Measurements from ENCODE around the gene ALDH5A1. TPM values are rescaled to one million over a fixed set of nuclear protein-coding genes. Genes with fewer than 3 reads are reported as not detected.

Gene ALDH5A1
- total RNA-seq, 2 donors from 2014 or later: 4.4 to 8.2 TPM

GRCh38 chr6:24545183-24545582, 50.4 kb downstream of the ALDH5A1 start:
- H3K27ac ChIP-seq: no peak overlapping the region
- TF ChIP-seq POLR2A (IDR thresholded peaks at IDR 0.05): no peak
- TF ChIP-seq, protein P1, sequence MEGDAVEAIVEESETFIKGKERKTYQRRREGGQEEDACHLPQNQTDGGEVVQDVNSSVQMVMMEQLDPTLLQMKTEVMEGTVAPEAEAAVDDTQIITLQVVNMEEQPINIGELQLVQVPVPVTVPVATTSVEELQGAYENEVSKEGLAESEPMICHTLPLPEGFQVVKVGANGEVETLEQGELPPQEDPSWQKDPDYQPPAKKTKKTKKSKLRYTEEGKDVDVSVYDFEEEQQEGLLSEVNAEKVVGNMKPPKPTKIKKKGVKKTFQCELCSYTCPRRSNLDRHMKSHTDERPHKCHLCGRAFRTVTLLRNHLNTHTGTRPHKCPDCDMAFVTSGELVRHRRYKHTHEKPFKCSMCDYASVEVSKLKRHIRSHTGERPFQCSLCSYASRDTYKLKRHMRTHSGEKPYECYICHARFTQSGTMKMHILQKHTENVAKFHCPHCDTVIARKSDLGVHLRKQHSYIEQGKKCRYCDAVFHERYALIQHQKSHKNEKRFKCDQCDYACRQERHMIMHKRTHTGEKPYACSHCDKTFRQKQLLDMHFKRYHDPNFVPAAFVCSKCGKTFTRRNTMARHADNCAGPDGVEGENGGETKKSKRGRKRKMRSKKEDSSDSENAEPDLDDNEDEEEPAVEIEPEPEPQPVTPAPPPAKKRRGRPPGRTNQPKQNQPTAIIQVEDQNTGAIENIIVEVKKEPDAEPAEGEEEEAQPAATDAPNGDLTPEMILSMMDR (IDR thresholded peaks at IDR 0.05): no peak
- DNase-seq: no peak
- no peaks in the 10 kb centered on the region for H3K36me3 ChIP-seq (replicated peaks in 1 of 2; ENCODE audit: insufficient read depth in 1 of 2, low read depth in 2 of 2)
- no peaks in the 10 kb centered on the region for H3K27me3 ChIP-seq
- intact Hi-C loops (cut with DNase I): no loop called here
- no peak overlapping the region for H3K4me3 ChIP-seq
- no peak for ATAC-seq
- WGBS, 2 donors: 90 to 96% methylated on average over 3 of the region's 3 CpGs
- H3K9me3 ChIP-seq: no peaks in the 10 kb centered on the region
- H3K4me1 ChIP-seq: no peaks in the 10 kb centered on the region

DNA sequence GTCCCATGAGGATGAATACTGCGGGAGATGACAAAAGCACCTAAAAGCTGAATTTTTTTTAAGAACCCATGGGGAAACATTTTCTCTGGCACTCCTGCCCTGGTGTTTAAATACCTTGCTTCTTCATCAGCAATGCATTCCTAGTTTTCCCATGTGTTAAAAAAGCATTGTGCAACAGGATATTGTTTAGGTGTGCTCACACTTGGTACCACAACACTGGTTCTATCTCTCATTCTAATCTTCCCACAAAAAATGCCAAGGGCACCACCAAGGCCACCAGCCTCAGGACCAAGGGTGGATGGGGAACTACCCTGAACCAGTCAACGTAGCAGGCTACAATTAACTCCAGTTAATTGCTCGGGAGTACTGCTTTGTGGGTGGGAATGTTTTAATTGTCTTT, 50.9 kb downstream of the ALDH5A1 start:
- ATAC-seq (no peak), DNase-seq (no peak)
- Histone ChIP-seq H3K4me1 (no peaks in the 10 kb centered on the region), H3K27me3 (no peaks in the 10 kb centered on the region), H3K9me3 (no peaks in the 10 kb centered on the region), H3K27ac (no peak overlapping the region), H3K4me3 (no peak overlapping the region), H3K36me3 (replicated peaks in 1 of 2; ENCODE audit: insufficient read depth in 1 of 2, low read depth in 2 of 2) (no peaks in the 10 kb centered on the region)
- WGBS, 2 donors: 65 to 76% methylated on average over 3 of the region's 3 CpGs
- TF ChIP-seq POLR2A (IDR thresholded peaks at IDR 0.05): no peak
- TF ChIP-seq, protein P1 (IDR thresholded peaks at IDR 0.05): no peak
- intact Hi-C loops (cut with DNase I): no loop called here

- ATAC-seq: no peak
- no peak for TF ChIP-seq POLR2A (IDR thresholded peaks at IDR 0.05)
- TF ChIP-seq, protein P1 (IDR thresholded peaks at IDR 0.05): no peak
- no peaks in the 10 kb centered on the region for H3K36me3 ChIP-seq (replicated peaks in 1 of 2; ENCODE audit: insufficient read depth in 1 of 2, low read depth in 2 of 2)
- no peak overlapping the region for H3K4me3 ChIP-seq
- no peak for DNase-seq
- WGBS, 2 donors: 77 to 84% methylated on average over 7 of the region's 7 CpGs
- H3K27ac ChIP-seq: no peak overlapping the region
- intact Hi-C loops (cut with DNase I): no loop called here
- no peaks in the 10 kb centered on the region for H3K27me3 ChIP-seq
- H3K9me3 ChIP-seq: no peaks in the 10 kb centered on the region
- no peaks in the 10 kb centered on the region for H3K4me1 ChIP-seq
Observed at GRCh38 chr6:24546439-24546838, 51.7 kb downstream of the ALDH5A1 start.

GRCh38 chr6:24547243-24547642, 52.5 kb downstream of the ALDH5A1 start:
- H3K27ac ChIP-seq: no peak overlapping the region
- no peaks in the 10 kb centered on the region for H3K9me3 ChIP-seq
- intact Hi-C loops (cut with DNase I): no loop called here
- no peak overlapping the region for H3K4me3 ChIP-seq
- WGBS, 2 donors: 48 to 60% methylated on average over 12 of the region's 12 CpGs
- DNase-seq (no peak), ATAC-seq (no peak)
- H3K36me3 ChIP-seq (replicated peaks in 1 of 2; ENCODE audit: insufficient read depth in 1 of 2, low read depth in 2 of 2): no peaks in the 10 kb centered on the region
- TF ChIP-seq, protein P1 (IDR thresholded peaks at IDR 0.05): no peak
- no peak for TF ChIP-seq POLR2A (IDR thresholded peaks at IDR 0.05)
- H3K4me1 ChIP-seq: no peaks in the 10 kb centered on the region
- H3K27me3 ChIP-seq: no peaks in the 10 kb centered on the region

GRCh38 chr6:24549158-24549557, 54.4 kb downstream of the ALDH5A1 start:
- Histone ChIP-seq H3K4me1 (no peaks in the 10 kb centered on the region), H3K4me3 (no peak overlapping the region), H3K27ac (no peak overlapping the region), H3K9me3 (no peaks in the 10 kb centered on the region), H3K27me3 (no peaks in the 10 kb centered on the region), H3K36me3 (replicated peaks in 1 of 2; ENCODE audit: insufficient read depth in 1 of 2, low read depth in 2 of 2) (no peaks in the 10 kb centered on the region)
- 91 to 92% methylated on average over 1 of the region's 1 CpG for WGBS, 2 donors
- TF ChIP-seq, protein P1 (IDR thresholded peaks at IDR 0.05): no peak
- no peak for TF ChIP-seq POLR2A (IDR thresholded peaks at IDR 0.05)
- ATAC-seq (no peak), DNase-seq (no peak)
- intact Hi-C loops (cut with DNase I): no loop called here

Data from body of pancreas (tissue), 4 donors.